H1 (cell line): ENCODE measurements around the gene KLHL5. TPM values are rescaled to one million over a fixed set of nuclear protein-coding genes. Genes with fewer than 3 reads are reported as not detected.

Source experiments
- CTCF ChIA-PET: fragments of 300-600 bp; sonication (Branson Sonifier 250); formaldehyde crosslinking; loops from one replicate; lab custom pipeline; 2021; ENCODE audit not compliant: partially characterized antibody; lab: Charles Lee
- POLR2A ChIA-PET: fragments of 300-600 bp; sonication (Branson Sonifier 250); formaldehyde crosslinking; loops from one replicate; lab custom pipeline; 2021; ENCODE audit warnings: inconsistent platforms; ENCODE audit not compliant: partially characterized antibody; lab: Charles Lee
- DNase-seq, 2 experiments: peaks; one replicate each; pipeline versions ENCODE4 v3.0.0 to v3.0.0-alpha.2; 2010 to 2022; ENCODE audit warnings: low spot score in 2 of 2, low read depth in 1 of 2, mixed read lengths in 1 of 2
- FAIRE-seq: peaks from 2 replicates; lab custom pipeline; 2011; peaks lifted over from hg19 to GRCh38; lab: Jason Lieb, UNC
- H2AFZ ChIP-seq: 2 replicates; pipeline ENCODE4 v1.8.1; 2012; ENCODE audit warnings: low read length, inconsistent platforms
- H2AK5ac ChIP-seq: 2 replicates; pipeline ENCODE4 v1.6.1; 2013; ENCODE audit warnings: low read depth, low read length
- H2BK120ac ChIP-seq: replicated peaks from 2 replicates; pipeline ENCODE3; 2013; ENCODE audit warnings: low read depth, low read length, inconsistent platforms
- H2BK12ac ChIP-seq: 2 replicates; pipeline ENCODE4 v1.6.1; 2013; ENCODE audit warnings: low read depth, low read length
- H2BK15ac ChIP-seq: 2 replicates; pipeline ENCODE4 v1.6.1; 2013; ENCODE audit warnings: low read length
- H2BK20ac ChIP-seq: 2 replicates; pipeline ENCODE4 v1.6.1; 2013; ENCODE audit warnings: low read length
- H2BK5ac ChIP-seq: 2 replicates; pipeline ENCODE4 v1.6.1; 2013; ENCODE audit warnings: low read depth, low read length
- H3K14ac ChIP-seq: 2 replicates; pipeline ENCODE4 v1.6.1; 2013; ENCODE audit warnings: inconsistent platforms; ENCODE audit not compliant: insufficient read length
- H3K18ac ChIP-seq: 2 replicates; pipeline ENCODE4 v1.6.1; 2013; ENCODE audit warnings: low read length; ENCODE audit errors: extremely low read depth
- H3K23ac ChIP-seq: 2 replicates; pipeline ENCODE4 v1.6.1; 2013; ENCODE audit warnings: inconsistent platforms; ENCODE audit not compliant: insufficient read length
- H3K23me2 ChIP-seq: 2 replicates; pipeline ENCODE4 v1.6.1; 2013; ENCODE audit warnings: low read depth, low read length
- H3K27ac ChIP-seq: 2 replicates; pipeline ENCODE4 v1.6.1; 2011; ENCODE audit warnings: low read depth, low read length, inconsistent platforms
- H3K27me3 ChIP-seq, 4 experiments: replicated peaks in 1 of 4; 1 replicate in 1 of 4; 2 replicates in 3 of 4; pipeline versions ENCODE4 v1.6.1 to v1.8.1; 2011 to 2013; ENCODE audit warnings: low read length in 3 of 4, mild to moderate bottlenecking in 3 of 4, inconsistent platforms in 2 of 4, mixed read lengths in 2 of 4, moderate library complexity in 1 of 4; ENCODE audit not compliant: control insufficient read depth in 3 of 4, insufficient read depth in 3 of 4; ENCODE audit errors: extremely low read depth in 1 of 4
- H3K36me3 ChIP-seq, 4 experiments: 2 replicates each; pipeline versions ENCODE4 v1.6.1 to v1.8.1; 2011 to 2013; ENCODE audit warnings: mild to moderate bottlenecking in 4 of 4, low read length in 3 of 4, moderate library complexity in 2 of 4, control low read depth in 1 of 4, inconsistent platforms in 1 of 4; ENCODE audit not compliant: insufficient read depth in 4 of 4, control insufficient read depth in 2 of 4
- H3K4ac ChIP-seq: replicated peaks from 2 replicates; pipeline ENCODE3; 2013; ENCODE audit warnings: low read length, low read depth, mixed read lengths, inconsistent platforms; ENCODE audit not compliant: insufficient read length
- H3K4me1 ChIP-seq, 4 experiments: replicated peaks in 1 of 4; 1 replicate in 1 of 4; 2 replicates in 3 of 4; pipeline versions ENCODE4 v1.6.1 to v1.8.1; 2011 to 2013; ENCODE audit warnings: low read length in 3 of 4, inconsistent platforms in 2 of 4, mixed read lengths in 1 of 4; ENCODE audit not compliant: insufficient read depth in 4 of 4, control insufficient read depth in 3 of 4
- H3K4me2 ChIP-seq, 2 experiments: 2 replicates each; pipeline versions ENCODE4 v1.6.1 to v1.8.1; 2011 to 2013; ENCODE audit warnings: low read depth in 2 of 2, low read length in 2 of 2, control low read depth in 1 of 2, inconsistent platforms in 1 of 2, mild to moderate bottlenecking in 1 of 2; ENCODE audit not compliant: insufficient read depth in 1 of 2
- H3K4me3 ChIP-seq, 4 experiments: fragments of 200-600, 300-600 bp in 1 of 4; sonication (generic), shearing (Covaris generic), sonication (Bioruptor Twin) in 1 of 4; 2 replicates each; pipeline versions ENCODE4 v1.5.1 to v1.8.1; 2011 to 2016; ENCODE audit warnings: low read length in 4 of 4, low read depth in 3 of 4, control low read depth in 2 of 4, inconsistent platforms in 2 of 4, mild to moderate bottlenecking in 2 of 4, mixed read lengths in 1 of 4, moderate library complexity in 1 of 4; ENCODE audit not compliant: insufficient read depth in 2 of 4; ENCODE audit errors: extremely low read depth in 1 of 4
- H3K56ac ChIP-seq: replicated peaks from 2 replicates; pipeline ENCODE3; 2013; ENCODE audit warnings: low read depth, mild to moderate bottlenecking, mixed read lengths, low read length, inconsistent platforms; ENCODE audit not compliant: insufficient read length
- H3K79me1 ChIP-seq: 2 replicates; pipeline ENCODE4 v1.6.1; 2013; ENCODE audit warnings: low read depth, low read length, control low read depth
- H3K79me2 ChIP-seq, 2 experiments: 2 replicates each; pipeline versions ENCODE4 v1.6.1 to v1.8.1; 2012 to 2013; ENCODE audit warnings: low read length in 2 of 2, mild to moderate bottlenecking in 2 of 2, inconsistent platforms in 1 of 2; ENCODE audit not compliant: insufficient read depth in 2 of 2, control insufficient read depth in 1 of 2
- H3K9ac ChIP-seq, 4 experiments: replicated peaks in 1 of 4; 1 replicate in 1 of 4; 2 replicates in 3 of 4; pipeline versions ENCODE4 v1.6.1 to v1.8.1; 2011 to 2013; ENCODE audit warnings: low read depth in 3 of 4, low read length in 3 of 4, control low read depth in 2 of 4, mild to moderate bottlenecking in 2 of 4, moderate library complexity in 2 of 4, inconsistent platforms in 1 of 4; ENCODE audit errors: extremely low read depth in 1 of 4
- H3K9me3 ChIP-seq, 2 experiments: 2 replicates each; pipeline versions ENCODE4 v1.6.1 to v1.8.1; 2012 to 2013; ENCODE audit warnings: mild to moderate bottlenecking in 2 of 2, moderate library complexity in 2 of 2, control low read depth in 1 of 2, inconsistent platforms in 1 of 2, low read depth in 1 of 2, low read length in 1 of 2, mixed read lengths in 1 of 2; ENCODE audit not compliant: insufficient read depth in 2 of 2
- H4K20me1 ChIP-seq, 2 experiments: replicated peaks in 1 of 2; 2 replicates each; pipeline versions ENCODE3 to v1.8.1; 2011 to 2013; ENCODE audit warnings: inconsistent platforms in 2 of 2, low read length in 2 of 2, mild to moderate bottlenecking in 1 of 2; ENCODE audit not compliant: insufficient read depth in 2 of 2, control insufficient read depth in 1 of 2
- H4K5ac ChIP-seq: 2 replicates; pipeline ENCODE4 v1.6.1; 2013; ENCODE audit warnings: low read length, low read depth, mixed read lengths, inconsistent platforms; ENCODE audit not compliant: insufficient read length
- H4K8ac ChIP-seq: 2 replicates; pipeline ENCODE4 v1.8.0; 2013; ENCODE audit warnings: mild to moderate bottlenecking, moderate library complexity, low read length, inconsistent platforms; ENCODE audit not compliant: insufficient read depth; ENCODE audit errors: extremely low read depth
- H4K91ac ChIP-seq: replicated peaks from 2 replicates; pipeline ENCODE3; 2013; ENCODE audit warnings: low read length, mixed read lengths, inconsistent platforms; ENCODE audit not compliant: insufficient read length
- BACH1 ChIP-seq: IDR thresholded peaks from 2 replicates; pipeline ENCODE4 v1.6.1; 2012; ENCODE audit warnings: low read length, improper control_type of control experiment
- BCL11A ChIP-seq, 2 experiments: IDR thresholded peaks; one replicate each; pipeline ENCODE4 v1.6.1; 2011; ENCODE audit warnings: low read depth in 2 of 2, low read length in 2 of 2, mild to moderate bottlenecking in 2 of 2
- CBX8 ChIP-seq: fragments of 300-800, 300-1000 bp; sonication (generic); IDR thresholded peaks from 2 replicates; pipeline ENCODE4 v1.7.1; 2016; ENCODE audit warnings: low read depth, low read length, borderline replicate concordance
- HDAC6 ChIP-seq: IDR thresholded peaks from one replicate; pipeline ENCODE4 v1.7.1; 2012; ENCODE audit warnings: low read depth, mild to moderate bottlenecking, inconsistent platforms, low read length, moderate library complexity
- KDM1A ChIP-seq: fragments of 200-600, 300-600 bp; sonication (generic); IDR thresholded peaks from 2 replicates; pipeline ENCODE4 v1.7.1; 2016; ENCODE audit warnings: mild to moderate bottlenecking, low read length, borderline replicate concordance
- SP4 ChIP-seq: IDR thresholded peaks from 2 replicates; pipeline ENCODE4 v1.6.1; 2012; ENCODE audit warnings: low read length, inconsistent platforms
- TAF1 ChIP-seq: IDR thresholded peaks from 2 replicates; pipeline ENCODE4 v1.6.1; 2011; ENCODE audit warnings: mild to moderate bottlenecking, low read depth, low read length
- WGBS, 2 experiments: shearing (Covaris generic) in 1 of 2; methylation state at CpG; one replicate each; pipeline versions ENCODE4 v1.1.6 to v1.1.7; 2013 to 2015; ENCODE audit warnings: low lambda C conversion rate in 2 of 2, mixed read lengths in 2 of 2, inconsistent platforms in 1 of 2, low coverage in 1 of 2, missing lambda C conversion rate in 1 of 2; ENCODE audit not compliant: insufficient replicate concordance in 2 of 2, insufficient coverage in 1 of 2, insufficient read length in 1 of 2; ENCODE audit errors: extremely low coverage in 1 of 2, missing lambda C conversion rate in 1 of 2; 5-methylcytosine and 5-hydroxymethylcytosine counted together
- polyA plus RNA-seq, 7 experiments: library from polyadenylated mRNA; depleted of rRNA in 3 of 7; stranded (reverse) in 5 of 7; unstranded in 2 of 7; fragments of >200 nt in 5 of 7; fragments of 200-250 nt in 2 of 7; gene quantifications; 1 replicate in 5 of 7; 2 replicates in 1 of 7; 4 replicates in 1 of 7; pipeline versions ENCODE4 v1.2.1 to v1.2.3, GENCODE V29; 2011 to 2013; ENCODE audit warnings: missing spikeins in 2 of 7, mixed read lengths in 2 of 7
- total RNA-seq: library from RNA; stranded (reverse); fragmentation: NEBNext Ultra II Directional; extraction: Animal tissue kit (Norgen Biotek cat#: 25700); gene quantifications from 2 replicates; pipeline ENCODE4 v1.2.1, GENCODE V29; 2021

KLHL5 gene
- total and polyA plus RNA-seq, 2 of the 8 experiments (the other 6 are each of a cell fraction or from before 2014, with no cell fraction given) = 13.0 to 23.6 TPM

- H3K4me3 ChIP-seq = no peak overlapping the region
- no peak overlapping the region for H2AFZ ChIP-seq
- no peak overlapping the region for H2BK12ac ChIP-seq
- no peak for TF ChIP-seq BCL11A (IDR thresholded peaks at IDR 0.05; ENCODE audit: low read depth in 2 of 2, low read length in 2 of 2)
- TF ChIP-seq TAF1 = no peak
- no peak for TF ChIP-seq HDAC6
- TF ChIP-seq CBX8 = no peak
- TF ChIP-seq KDM1A = no peak
- no peak for TF ChIP-seq SP4
- TF ChIP-seq BACH1 = no peak
- H3K79me1 ChIP-seq = no peaks in the 10 kb centered on the region
- no peak overlapping the region for H3K23ac ChIP-seq
- no peak overlapping the region for H3K56ac ChIP-seq
- no peak overlapping the region for H3K27ac ChIP-seq
- ChIA-PET POLR2A (no interaction called here), CTCF (no interaction called here)
- no peak overlapping the region for H3K9ac ChIP-seq
- WGBS, 2 experiments = 93% methylated on average over 2 of the region's 2 CpGs; no CpG with 5 or more reads in 1 of the 2 experiments
- no peak overlapping the region for H2BK5ac ChIP-seq
- H4K91ac ChIP-seq = no peak overlapping the region
- no peaks in the 10 kb centered on the region for H3K4me1 ChIP-seq
- DNase-seq = no peak
- H3K23me2 ChIP-seq = no peaks in the 10 kb centered on the region
- H2BK20ac ChIP-seq = no peak overlapping the region
- H2BK120ac ChIP-seq = no peak overlapping the region
- no peak for FAIRE-seq
- no peak overlapping the region for H3K4ac ChIP-seq
- H2BK15ac ChIP-seq = no peak overlapping the region
- no peak overlapping the region for H4K8ac ChIP-seq
- H3K27me3 ChIP-seq = no peaks in the 10 kb centered on the region
- H4K5ac ChIP-seq = no peak overlapping the region
- H2AK5ac ChIP-seq = no peak overlapping the region
- H3K4me2 ChIP-seq = no peak overlapping the region
- H3K36me3 ChIP-seq = no peaks in the 10 kb centered on the region
- H3K79me2 ChIP-seq = no peaks in the 10 kb centered on the region
- H3K9me3 ChIP-seq = no peaks in the 10 kb centered on the region
- H3K18ac ChIP-seq = no peak overlapping the region
- no peak overlapping the region for H3K14ac ChIP-seq
- H4K20me1 ChIP-seq = no peaks in the 10 kb centered on the region
Observed at GRCh38 chr4:39157520-39157919, 95.5 kb downstream of the KLHL5 start.
